Measurements from ENCODE around the gene GAL.

Gene GAL

DNA sequence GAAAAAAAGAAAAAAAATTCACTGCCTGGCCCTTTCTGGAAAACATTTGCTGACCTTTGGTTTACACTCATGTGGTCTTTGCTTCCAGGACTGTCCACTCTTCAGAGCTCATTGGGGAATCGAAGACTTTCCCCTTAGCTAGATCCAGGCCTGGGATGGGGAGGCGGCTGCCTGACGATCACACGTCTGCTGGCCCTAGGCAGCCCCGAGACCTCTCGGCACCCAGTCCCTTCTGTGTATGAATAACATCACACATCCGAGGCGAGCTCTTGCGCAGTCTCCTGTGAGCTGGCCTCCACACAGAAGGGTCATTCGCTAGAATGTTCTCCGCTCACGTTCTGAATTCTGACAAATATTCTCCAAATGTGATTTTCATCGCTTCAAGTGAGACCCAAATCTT, 25.7 kb upstream of the GAL start:
- DNase-seq (ENCODE audit: low read depth in 3 of 3), result no peak

DNA sequence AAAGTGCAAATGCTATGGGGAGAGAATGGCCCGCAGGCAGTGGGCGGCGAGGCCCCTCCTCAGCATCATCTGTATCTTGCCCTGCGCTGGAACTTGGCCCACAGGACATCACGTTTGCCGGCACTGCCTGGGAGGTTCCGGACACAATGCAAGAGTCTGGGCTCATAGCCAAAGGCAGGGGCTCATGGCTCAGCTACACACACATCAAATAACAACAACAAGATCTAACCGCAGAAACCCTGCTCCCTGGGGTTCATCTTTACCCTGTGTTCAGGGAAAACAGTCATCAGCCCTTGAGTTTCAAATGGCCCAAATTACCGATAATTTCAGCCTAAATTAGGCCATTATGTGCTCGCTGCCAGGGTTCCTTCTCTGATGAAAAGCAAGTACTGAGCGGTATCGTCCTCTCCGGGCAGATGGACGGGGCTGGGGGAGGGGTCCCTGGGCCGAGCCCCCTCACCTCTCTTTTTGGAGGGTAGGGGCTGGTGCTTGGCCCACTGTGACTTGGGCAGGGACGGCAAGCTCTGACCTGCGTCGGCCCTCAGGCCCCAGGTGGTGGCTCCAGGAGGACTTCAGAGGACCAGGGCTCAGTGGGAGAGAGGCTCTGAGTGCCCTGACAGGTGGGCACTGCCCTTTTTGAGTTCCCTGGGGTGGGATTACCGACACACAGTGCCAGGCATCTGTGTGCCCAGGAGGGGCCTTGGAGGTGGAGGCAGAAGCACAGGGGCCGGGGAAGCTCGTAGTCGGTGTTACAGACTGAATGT, 25.0 kb upstream of the GAL start:
- no peak for DNase-seq (ENCODE audit: low read depth in 3 of 3)

DNA sequence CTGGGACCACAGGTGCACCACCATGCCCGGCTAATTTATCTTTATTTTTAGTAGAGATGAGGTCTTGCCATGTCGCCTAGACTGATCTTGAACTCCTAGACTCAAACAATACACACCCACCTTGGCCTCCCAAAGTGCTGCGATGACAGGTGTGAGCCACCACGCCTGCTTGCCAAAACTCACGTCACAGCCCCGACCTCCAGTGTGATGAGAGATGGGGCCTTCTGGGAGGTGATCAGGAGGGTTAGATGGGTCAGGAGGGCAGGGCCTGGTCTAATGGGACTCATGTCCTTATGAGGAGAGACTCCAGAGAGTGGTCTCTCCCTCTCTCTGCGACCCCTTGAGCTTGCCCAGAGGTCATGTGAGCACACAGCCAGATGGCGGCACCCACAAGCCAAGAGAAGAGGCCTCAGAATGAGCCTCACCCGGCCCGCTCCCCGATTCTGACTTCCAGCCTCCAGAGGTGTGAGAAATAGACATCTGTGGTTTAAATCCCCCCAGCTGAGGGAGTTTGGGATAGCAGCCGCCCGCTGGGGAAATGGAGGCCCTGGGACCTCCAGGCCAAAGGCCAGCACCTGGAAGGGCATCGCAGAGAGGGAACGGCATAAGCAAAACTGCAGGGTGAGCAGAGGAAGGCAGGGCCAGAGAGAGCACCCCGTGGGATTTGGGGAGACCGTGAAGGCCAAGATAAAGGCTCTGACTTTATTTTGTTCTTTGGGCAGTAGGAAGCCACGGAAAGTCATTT, 24.1 kb upstream of the GAL start:
- DNase-seq (ENCODE audit: low read depth in 3 of 3), result no peak

DNA sequence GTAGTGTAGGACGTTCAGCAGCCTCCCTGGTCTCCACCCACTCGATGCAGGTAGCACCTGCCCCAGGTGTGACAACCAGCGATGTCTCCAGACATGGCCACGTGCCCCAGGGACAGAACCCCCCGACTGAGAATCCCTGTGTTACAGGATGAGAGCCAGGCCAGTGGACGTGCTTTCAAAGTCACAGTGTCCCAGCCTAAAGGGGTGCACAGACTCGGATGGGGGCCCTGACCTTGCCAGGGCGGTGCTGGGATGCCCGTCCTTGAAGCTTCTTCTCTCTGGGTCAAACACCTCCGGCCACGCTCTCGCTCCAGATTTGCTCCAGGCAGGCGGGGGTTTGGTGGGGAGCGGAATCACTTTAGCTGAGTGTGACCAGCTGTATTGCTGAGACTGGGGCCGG, 23.3 kb upstream of the GAL start:
- no peak for DNase-seq (ENCODE audit: low read depth in 3 of 3)

DNA sequence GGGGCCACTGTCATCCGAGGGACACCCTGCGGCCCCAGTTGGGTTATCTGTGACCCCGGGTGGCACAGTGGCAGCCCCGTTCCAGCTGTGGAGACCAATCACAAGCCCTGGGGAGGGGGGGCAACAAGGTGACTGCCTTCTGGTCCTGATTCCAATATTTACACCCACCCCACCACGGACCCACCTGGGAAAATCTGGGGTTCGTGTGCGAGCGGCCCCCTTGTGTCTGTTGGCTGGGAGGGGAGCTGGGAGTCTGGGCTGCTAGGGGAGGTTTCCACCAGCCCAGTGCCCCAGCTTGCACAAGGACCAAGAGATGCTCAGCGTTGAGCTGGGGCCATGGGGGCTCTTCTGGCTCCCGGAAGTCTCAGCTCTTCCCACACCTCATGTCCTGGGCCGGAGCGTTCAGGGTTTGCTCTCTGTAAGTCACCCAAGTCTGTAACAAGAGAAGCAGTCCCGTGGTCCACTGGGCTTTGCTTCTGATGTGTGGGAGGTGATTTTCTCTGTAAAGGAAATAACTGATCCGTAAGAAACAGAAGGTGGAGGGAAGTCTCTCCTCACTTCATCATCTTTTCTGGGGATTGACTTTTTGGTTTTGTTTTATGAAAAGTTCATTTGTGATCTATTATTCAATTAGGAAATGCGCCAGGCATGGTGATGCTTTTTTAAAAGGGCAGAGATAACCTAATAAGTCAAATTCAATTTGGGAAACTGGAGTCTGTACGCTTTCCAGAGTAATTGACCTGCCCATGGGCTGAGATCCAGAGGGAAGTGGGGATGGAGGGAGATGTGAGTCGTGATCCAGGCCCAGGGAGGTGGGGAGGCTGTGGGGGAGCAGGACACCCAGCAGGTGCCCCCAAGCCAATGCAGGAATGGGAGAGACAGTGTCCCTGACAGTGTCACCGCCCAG, 22.4 kb upstream of the GAL start:
- DNase-seq (ENCODE audit: low read depth in 3 of 3), result no peak

DNA sequence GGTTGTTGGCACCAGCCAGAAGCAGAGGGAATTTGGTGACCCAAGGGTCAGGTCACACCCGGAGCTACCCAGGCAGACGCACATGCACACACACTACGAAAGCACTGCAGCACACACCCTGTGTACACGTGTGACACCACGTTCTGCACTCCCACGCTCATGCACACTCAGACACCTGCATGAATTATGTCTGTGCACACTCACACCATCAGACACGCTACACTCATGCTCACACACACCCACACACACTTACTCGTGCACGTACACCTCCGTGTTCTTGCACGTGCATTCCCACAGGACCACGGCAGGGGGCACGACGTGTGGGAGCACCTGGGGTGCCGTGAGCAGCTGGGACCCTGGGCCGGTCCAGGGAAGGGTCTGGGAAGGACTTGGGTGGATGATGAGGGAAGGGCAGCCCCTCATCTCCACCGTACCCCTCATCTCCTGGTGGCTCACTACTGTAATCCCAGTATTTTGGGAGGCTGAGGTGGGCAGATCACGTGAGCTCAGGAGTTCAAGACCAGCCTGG, 20.8 kb upstream of the GAL start:
- DNase-seq (ENCODE audit: low read depth in 3 of 3), result no peak

DNA sequence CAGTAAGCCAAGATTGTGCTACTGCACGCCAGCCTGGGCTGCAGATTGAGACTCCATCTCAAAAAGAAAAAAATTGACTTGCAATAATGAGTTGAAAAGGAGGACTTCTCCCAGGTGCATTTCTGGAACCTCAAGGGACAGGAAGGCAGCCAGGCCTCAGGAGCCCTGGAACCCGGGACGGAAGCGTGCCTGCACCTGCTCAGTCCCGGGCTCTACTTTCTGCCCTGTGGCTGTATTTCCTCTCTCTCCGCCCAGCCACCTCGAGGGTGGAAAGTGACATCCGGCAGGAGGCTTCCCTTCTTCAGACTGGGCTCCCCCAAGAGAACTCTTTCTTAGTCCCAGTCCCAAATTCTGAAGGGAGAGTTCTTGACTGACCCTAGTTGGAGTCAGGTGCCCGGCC, 20.2 kb upstream of the GAL start:
- DNase-seq (ENCODE audit: low read depth in 3 of 3), result no peak

DNA sequence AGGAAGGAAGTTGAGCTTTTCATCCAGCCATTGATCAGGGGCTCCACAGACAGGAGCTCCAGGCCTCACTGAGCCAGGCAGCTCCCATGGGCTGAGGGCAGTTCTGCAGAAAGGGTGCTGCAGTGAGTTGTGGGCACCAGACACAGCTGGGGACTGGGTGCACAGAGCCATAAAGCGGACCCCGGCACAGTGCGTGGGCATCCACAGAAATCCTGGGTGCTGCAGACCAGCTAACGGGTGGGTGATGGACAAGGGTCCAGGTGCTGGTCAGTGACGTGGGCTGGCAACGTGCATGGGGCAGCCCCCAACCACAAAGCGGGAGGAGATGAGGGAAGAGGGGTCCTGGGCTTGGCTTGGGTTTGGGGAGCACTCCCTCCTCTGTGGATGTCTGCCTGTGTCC, 19.4 kb upstream of the GAL start:
- no peak for DNase-seq (ENCODE audit: low read depth in 3 of 3)

DNA sequence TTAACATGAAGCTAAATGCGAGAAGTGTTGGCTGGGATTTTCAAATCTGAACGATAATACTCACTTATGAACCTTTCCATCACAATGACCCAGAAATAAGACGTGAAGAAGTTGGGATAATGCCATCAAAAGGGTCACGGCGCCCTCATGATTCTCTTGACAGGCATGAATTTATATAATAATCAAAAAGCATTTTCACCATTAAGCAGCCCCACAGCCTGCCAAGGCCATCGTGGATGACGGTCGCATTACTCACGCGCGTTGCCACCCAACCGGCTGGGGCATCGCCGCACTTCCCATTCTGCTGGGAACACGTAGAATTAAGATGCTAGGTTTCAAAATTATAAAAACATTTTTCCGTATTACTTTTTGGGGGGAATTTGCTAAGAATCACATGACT, 18.9 kb upstream of the GAL start:
- no peak for DNase-seq (ENCODE audit: low read depth in 3 of 3)

DNA sequence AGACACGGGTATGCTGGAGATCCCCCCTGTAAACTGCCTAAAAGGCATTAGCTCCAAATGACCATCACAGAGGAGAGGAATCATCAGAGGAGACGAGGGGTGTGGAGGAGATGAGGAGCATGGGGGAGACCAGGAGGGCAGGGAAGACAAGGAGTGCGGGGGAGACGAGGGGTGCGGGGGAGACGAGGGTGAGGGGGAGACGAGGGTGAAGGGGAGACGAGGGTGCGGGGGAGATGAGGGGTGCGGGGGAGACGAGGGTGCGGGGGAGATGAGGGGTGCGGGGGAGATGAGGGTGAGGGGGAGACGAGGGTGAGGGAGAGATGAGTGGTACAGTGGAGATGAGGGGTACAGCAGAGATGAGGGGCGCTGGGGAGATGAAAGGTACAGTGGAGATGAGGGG, 17.5 kb upstream of the GAL start:
- no peak for DNase-seq (ENCODE audit: low read depth in 3 of 3)

DNA sequence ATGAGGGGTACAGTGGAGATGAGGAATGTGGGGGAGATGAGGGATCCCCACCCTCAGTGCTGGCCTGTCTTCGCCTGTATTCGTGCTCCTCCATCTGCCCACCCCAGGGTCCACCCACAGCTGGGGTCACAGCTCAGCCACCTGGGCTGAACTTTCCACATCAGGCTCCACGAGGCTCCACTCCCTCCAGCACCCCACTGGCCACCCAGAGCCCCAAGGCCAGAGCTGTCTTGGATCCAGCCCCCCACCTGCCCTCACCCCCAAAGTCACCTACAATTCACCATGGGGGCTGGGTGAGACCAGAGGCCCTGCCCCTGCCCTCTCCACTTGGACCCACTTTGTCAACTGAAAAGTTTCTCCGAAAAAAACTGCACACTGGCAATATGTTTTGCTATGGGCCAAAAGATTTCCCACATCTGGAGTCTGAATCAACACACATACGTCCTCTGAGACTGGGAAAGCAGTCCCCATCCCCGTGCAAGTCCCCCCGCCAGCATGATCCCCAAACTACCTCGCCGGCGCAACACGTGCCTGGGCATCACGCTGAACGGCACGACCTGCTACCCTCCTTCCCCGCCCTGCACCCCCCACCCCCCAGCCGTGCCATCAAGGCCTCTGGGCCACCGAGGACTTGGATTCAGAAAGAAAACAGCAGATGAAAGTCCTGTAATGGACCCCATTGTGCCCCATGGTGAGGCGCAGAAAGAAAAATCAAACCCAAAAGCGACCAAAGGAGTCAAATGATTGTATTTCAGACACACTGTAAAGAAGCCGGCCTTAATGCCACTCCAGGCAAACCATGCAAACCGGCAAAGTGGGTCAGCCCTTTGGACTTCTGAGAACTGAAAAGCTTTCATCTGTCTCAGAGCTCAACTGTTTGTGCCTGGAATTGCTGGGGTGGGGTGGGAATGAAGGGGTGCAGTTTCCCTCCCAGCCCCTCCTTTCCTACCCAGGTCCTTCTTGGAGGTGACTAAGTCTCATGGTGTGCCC, 16.5 kb upstream of the GAL start:
- DNase-seq (ENCODE audit: low read depth in 3 of 3), result no peak

DNA sequence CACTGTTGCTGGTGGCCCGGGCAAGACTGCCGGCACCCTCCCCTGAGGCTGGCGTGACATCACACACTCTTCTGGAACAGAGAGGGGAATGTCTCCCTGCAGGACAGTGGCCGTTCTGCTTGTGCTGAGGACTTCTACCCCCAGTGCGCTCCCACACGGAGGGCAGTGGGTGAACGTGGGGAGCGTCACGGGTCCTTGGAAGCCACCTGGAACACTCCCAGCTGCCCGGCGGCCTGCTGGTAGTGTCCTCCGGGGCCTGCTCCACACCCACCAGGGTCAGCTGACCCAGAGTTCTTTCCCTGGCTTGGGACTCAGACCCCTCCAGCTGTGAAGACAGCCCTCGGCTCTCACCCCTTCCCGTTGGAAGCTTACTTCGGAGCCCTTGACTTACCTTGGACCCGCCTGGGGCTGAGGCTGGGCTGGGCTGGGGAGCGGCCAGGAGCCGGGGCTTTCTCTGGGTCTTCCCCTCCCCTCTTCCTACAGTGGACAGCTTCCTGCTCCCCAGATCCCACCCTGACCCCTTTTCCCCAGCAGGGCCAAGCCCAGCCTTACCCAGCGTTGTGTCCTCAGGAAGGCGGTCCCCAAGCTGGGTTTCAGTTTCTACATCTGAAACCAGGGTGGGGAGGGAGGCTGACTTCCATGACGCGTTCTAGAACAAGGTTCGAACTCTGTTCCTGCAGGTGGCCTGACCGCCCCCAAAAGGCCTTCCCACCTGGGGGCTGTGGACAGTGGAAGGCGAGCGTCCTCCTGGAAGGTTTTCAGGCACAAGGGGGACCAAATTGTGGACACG, 14.8 kb upstream of the GAL start:
- no peak for DNase-seq (ENCODE audit: low read depth in 3 of 3)

DNA sequence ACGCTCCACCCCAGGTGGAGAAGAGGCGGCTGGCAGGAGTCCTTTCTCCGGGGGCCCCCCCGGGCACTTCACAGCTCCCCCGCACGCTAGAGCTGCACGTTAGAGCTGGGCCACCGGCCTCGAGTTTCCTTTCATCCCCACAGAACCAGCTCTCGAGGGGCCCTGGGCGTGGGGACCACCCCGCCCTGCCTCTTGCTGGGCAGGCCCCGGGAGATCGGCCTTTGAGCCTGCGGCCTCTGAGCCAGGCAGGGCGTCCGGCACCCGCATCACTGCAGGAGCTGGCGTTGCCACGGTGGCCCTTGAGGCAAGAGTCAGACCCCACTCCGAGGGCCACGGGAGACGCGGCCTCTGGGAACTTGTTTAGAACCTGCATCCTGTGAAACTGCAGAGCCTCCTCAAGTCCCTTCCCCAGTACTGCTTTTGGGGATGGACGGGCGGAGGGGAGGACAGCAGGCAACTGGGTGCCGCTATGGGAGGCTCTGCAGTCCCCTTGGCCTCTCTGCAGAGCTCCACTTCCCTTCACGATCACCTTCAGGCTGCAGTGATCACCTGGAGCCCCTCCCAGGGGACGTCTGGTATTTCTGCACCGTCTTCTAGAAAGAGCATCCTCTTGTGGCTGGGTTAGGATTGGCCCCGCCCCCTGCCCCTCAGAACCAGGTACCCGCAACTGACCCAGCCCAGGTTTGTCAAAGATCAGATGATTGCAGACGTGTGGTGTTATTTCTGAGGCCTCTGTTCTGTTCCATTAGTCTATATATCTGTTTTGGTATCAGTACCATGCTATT, 13.9 kb upstream of the GAL start:
- no peak for DNase-seq (ENCODE audit: low read depth in 3 of 3)

DNA sequence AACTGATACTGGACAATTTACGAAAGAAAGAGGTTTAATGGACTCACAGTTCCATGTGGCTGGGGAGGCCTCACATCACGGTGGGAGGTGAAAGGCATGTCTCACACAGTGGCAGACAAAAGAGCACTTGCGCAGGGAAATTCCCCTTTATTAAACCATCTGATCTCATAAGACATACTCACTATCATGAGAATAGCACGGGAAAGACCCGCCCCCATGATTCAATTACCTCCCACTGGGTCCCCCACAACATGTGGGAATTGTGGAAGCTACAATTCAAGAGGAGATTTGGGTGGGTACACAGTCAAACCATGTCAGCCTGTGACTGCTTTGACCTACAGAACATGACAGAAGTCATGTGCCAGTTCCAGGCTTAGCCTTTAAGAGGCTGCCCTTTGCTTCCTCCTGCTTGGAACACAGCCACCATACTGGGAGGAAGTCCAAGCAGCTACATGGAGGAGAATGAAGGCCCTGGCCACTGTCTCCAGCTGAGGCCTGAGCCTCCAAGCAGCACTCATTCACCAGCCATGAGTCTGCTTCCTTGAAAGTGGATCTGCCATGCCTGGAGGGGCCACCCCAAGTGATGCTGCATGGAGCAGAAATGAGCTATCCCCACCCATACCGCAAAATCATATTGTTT, 10.9 kb upstream of the GAL start:
- no peak for DNase-seq (ENCODE audit: low read depth in 3 of 3)

DNA sequence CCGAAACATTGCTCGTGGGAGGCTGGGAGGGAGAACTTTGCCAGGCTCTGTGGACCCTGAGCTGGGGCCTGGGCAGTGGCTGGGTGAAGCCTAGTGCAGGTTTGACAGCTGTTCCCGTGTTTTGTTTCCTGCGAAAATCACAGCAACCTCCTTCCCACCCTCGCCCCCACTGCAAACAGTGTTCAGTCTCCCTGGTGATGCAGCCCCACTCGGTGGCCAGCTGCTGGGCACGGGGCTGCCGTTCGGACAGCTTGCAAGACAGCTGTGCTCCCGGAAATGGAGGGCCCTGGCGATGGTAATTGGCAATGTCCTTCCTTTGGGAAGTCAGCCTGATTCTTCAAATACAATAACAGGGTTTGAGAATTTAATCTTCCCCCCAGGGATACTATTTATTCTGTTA, 10.4 kb upstream of the GAL start:
- no peak for DNase-seq (ENCODE audit: low read depth in 3 of 3)

DNA sequence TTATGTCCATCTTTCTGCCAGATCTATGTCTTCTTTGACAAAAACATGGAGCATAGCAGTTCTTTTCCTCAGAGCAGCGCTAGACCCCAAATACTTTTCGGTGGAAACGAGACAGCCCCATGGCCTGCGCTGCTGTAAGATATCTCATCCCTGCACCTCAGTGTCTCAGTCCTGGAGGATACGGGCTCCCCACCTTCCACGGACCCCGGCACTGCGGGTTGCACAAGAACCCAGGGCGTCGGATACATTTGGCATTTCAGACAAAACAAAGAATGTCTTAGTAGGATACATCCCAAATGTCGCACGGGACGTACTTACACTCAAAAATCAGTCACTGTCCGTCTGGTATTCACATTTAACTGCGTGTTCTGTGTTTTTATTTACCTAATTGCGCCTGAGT, 9.9 kb upstream of the GAL start:
- DNase-seq (ENCODE audit: low read depth in 3 of 3), result no peak

DNA sequence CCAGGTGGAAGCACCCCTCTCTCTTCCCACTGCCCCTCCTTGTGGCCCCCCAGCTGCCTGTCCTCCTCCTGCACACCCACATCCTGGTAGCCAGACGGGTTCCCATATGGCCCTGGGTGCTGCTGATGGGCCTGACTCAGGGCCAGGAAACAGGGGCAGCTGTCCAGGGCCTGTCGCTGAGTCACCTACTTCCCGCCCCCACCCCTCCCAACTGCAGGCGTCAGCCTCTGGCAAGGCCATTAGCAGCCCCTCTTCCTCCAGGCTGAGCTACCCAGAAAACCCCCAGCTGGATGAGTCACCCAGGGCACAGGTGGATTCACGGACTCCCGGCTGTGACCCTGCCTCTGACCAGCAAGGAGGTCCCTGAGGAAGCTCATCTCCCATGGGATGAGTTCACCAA, 6.9 kb upstream of the GAL start:
- DNase-seq (ENCODE audit: low read depth in 3 of 3), result no peak

DNA sequence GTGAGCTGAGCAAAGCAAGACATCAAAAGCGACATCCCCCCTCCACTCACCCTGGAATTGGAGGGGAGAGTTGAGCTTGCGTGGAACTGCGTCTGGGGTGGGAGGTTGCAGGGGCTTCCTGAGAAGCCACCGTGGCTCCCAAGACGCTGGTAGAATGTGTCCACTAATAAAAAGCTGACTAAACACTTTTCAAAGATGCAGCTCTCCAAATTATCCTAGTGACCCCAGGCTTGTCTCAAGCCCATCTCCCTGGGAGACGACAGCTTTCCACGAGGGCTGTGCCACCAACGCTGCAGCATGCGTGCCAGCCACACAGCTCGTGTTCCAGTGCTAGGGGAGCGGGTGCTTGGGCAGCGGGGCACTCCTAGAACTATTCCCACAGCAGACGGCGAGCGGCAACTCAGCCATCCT, 6.3 kb upstream of the GAL start:
- DNase-seq (ENCODE audit: low read depth in 3 of 3), result no peak

Measured in stimulated activated CD4-positive, alpha-beta T cell treated with anti-CD3 and anti-CD28 coated beads, TNF-alpha, amount 100 ng/mL, for 4 hours (primary cell).